Stimulated activated CD8-positive, alpha-beta memory T cell treated with anti-CD3 and anti-CD28 coated beads, Interleukin-2, amount 100 ng/mL, for 1 hour (primary cell): ENCODE data around the gene C2CD4D.
"Not testable (repeated sequence)": the region's sequence is repeated elsewhere in the genome, so short reads cannot be mapped to it uniquely, and the experiment has no call there.

ENCODE experiments used
- DNase-seq, 2 donors: peaks; one replicate each; pipeline ENCODE4 v3.0.0-alpha.2; 2020; ENCODE audit warnings: low read depth in 2 of 2

Gene C2CD4D

GRCh38 chr1:151839457-151840403, at the start of gene C2CD4D:
C2CD4D (minus strand) TSS chr1:151839820; CDS start chr1:151838989, 831 bp downstream.
- DNase-seq = peak in 1 of 2 donors; percentile 46

GRCh38 chr1:151888972-151889570, 49.5 kb upstream of the C2CD4D start:
- no peak for DNase-seq

DNA sequence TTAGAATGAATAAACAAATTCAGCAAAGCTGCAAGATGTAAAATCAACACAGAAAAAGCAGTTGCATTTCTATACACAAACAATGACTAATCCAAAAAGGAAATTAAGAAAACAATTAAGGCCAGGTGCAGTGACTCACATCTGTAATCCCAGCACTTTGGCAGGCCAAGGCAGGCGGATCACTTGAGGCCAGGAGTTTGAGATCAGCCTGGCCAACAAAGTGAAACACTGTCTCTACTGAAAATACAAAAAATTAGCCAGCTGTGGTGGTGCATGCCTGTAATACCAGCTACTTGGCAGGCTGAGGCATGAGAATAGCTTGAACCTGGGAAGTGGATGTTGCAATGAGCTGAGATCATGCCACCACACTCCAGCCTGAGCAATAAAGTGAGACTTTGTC, 47.4 kb upstream of the C2CD4D start:
- DNase-seq = no peak

GRCh38 chr1:151885479-151885878, 45.9 kb upstream of the C2CD4D start:
- DNase-seq = no peak

DNA sequence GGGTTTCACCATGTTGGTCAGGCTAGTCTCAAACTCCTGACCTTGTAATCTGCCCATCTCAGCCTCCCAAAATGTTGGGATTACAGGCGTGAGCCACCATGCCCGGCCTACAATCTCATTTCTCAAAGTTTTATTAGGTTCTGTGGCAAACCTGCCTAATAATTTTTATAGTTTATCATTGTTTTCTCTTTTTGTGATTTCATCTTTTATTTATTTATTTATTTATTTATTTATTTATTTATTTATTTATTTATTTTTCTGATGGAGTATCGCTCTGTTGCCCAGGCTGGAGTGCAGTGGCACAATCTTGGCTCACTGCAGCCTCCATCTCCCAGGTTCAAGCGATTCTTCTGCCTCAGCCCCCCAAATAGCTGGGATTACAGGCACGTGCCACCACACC, 45.3 kb upstream of the C2CD4D start:
- DNase-seq = not testable (repeated sequence)

- DNase-seq = not testable (repeated sequence)
These were observed 44.8 kb upstream of the C2CD4D start for GRCh38 chr1:151884445-151884844.

GRCh38 chr1:151883898-151884297, 44.3 kb upstream of the C2CD4D start:
- not testable (repeated sequence) for DNase-seq

DNA sequence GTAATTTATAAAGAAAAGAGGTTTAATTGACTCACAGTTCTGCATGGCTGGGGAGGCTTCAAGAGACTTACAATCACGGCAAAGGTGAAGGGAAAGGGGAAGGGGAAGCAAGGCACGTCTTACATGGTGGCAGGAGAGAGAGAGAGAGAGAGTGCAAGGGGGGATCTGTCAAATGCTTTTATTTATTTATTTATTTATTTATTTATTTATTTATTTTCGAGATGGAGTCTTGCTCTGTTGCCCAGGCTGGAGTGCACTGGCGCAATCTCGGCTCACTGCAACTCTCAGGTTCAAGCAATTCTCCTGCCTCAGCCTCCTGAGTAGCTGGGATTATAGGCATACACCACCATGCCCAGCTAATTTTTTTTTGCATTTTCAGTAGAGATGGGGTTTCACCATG, 43.3 kb upstream of the C2CD4D start:
- DNase-seq = not testable (repeated sequence)

DNA sequence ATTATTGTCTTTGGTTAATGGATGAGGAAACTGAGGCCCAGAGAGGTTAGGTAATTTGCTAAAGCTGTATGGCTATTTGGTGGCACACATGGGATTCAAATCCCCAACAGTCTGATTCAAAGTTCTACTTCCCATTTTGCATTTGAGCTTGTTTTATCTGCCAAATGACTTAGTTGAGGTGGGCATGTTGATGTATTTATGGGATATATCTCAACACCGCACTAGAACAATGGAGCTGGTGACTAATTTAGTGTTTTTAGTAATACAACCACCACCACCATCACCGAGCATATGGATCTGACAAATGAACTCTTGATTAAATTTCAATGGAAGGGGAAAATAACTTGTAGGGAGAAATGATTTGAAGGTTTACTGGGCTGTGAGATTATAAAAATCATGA, 42.8 kb upstream of the C2CD4D start:
- no peak for DNase-seq

GRCh38 chr1:151881479-151881878, 41.9 kb upstream of the C2CD4D start:
- DNase-seq = no peak

GRCh38 chr1:151875419-151876097, 35.9 kb upstream of the C2CD4D start:
- DNase-seq = no peak

DNA sequence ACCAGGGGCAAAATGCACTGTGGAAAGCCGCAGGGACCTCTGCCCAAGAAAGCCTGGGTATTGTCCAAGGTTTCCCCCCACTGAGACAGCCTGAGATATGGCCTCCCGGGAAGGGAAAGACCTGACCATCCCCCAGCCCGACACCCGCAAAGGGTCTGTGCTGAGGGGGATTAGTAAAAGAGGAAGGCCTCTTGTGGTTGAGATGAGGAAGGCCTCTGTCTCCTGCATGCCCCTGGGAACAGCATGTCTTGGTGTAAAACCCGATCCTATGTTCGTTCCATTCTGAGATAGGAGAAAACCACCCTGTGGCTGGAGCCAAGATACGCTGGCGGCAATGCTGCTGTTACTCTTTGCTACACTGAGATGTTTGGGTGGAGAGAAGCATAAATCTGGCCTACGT, 33.2 kb upstream of the C2CD4D start:
- DNase-seq = not testable (repeated sequence)

DNA sequence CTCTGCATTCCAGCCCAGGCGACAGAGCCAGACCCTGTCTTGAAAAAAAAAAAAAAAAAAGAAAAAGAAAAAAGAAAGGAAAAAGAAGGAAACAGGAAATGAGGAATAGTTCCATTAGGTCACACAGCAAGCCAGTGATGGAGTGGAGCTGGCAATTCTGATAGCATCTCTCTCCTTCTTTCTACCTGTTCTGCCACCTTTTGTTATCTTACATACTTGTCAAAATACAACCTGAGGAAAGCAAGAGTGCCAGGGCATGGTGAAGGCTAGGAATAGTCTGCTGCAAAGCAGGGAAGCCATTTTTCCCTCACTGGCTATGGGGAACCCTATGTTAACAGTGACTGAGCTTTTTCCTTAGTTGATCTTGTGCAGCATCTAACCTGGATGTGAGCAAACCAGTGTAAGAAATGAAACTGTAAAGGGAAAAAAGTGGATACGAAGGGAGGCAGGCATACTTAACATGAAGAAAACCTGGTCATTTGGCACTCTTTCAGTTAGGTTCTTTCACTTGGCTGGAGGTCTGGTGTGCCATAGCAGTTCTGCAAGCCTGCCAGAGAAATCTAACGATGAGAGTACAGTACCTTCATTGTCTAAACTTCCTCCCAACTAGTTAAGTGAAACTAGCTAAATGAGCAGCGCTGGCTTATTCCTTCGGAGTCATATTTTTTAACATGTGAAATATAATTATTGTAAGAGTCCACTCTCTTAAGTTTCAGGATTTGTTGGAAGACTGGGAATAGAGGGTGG, 31.8 kb upstream of the C2CD4D start:
- DNase-seq = no peak

- DNase-seq = no peak
These were observed 28.9 kb upstream of the C2CD4D start for GRCh38 chr1:151868486-151868885.

- no peak for DNase-seq
These were observed 28.3 kb upstream of the C2CD4D start for GRCh38 chr1:151867765-151868411.

DNA sequence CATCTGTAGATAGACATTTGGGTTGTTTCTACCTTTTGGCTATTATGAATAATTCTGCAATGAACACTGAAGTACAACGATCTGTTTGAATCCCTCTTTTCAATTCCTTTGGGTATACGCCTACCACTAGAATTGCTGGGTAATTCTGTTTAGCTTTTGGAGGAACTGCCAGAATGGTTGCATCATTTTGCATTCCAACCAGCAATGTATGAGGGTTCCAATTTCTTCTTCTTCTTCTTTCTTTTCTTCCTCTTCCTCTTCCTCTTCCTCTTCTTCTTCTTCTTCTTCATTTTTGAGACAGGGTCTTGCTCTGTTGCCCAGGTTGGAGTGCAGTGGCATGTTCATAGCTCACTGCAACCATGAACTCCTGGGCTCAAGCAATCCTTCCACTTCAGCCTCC, 27.7 kb upstream of the C2CD4D start:
- no peak for DNase-seq

DNA sequence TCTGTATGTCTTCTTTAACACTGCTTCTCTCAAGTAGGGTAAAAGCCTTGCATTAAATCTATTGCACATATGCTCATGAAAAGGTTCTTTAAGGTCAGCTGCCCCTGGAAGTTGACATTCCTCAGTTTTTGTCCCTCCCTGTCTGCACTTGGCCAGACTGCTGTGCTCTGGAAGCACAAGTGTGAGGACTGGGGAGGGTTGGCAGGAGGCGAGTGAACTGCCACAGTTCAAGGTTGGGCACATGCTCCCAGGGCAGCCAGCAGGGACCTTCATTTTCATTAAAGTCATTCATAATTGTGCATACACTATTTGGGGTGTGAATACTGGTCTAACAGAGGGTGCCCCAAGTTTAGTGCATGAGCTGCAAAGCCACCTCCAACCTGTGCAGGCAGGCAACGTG, 24.8 kb upstream of the C2CD4D start:
- DNase-seq = no peak

- DNase-seq = no peak
These were observed 23.0 kb upstream of the C2CD4D start for GRCh38 chr1:151862604-151863003.

DNA sequence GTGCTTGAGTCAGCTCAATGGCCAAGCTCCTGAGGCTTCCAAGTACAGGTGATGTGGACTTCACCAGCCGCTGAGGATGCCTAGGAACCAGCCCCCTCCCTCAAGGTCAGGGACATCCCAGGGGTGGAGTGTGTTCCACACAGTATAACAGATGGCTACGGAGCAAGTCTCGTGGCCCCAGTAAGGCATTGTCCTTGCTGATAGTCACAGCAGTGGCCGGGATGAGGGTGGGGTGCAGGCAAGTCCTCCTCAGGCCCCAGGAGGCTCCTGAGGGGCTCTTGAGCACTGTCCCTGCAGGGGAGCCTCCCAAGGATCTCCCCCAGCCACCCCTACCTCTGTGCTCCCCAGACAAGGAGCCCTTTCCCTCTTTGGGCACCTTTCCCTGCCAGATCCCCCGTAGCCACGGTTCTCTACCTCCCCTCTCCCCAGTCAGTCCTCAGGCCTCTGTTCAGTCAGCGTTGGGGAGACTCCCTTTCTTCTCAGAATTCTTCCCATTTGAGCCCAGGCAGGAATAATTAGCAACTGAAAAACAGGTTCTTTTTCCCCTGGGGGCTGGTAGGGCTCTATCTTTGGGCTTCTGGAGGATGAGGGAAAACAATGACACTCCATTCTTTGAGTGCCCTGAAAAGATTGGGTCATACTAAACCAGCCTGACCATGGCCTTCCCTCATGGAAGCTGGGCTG, 21.0 kb upstream of the C2CD4D start:
- DNase-seq = no peak

DNA sequence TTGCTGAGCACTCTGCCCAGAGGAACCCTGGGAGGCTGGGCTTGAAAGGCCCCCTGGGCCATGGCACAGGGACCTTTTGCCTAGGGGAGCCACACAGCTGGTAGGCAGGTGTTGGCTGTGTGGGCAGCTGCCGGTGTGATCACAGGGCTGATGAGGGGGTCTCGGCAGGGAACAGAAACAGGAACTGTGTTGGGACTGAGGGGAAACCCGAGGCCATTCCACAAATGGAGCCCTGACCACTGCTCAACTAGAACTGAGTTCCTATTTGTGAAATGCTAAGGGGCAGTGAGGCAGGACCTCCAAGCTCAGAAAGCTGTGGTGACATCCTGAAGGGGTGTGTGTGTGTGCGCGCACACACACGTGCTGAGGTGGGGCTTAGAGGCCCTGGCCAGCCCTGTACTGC, 20.3 kb upstream of the C2CD4D start:
- no peak for DNase-seq
